OCI-LY1 (cell line): Measurements from ENCODE around the gene GMIP.

ENCODE experiments used
- CTCF ChIP-seq: fragments of 200-600 bp; sonication (generic), shearing (Covaris generic); IDR thresholded peaks from 2 replicates; pipeline ENCODE4 v1.5.1; 2017; ENCODE audit warnings: mild to moderate bottlenecking, antibody characterized with exemption, low read length, moderate library complexity, mixed read lengths
- EZH2 ChIP-seq: fragments of 200-600 bp; sonication (generic), shearing (Covaris generic); IDR thresholded peaks from 2 replicates; pipeline ENCODE4 v1.8.0; 2017; ENCODE audit warnings: borderline replicate concordance, mixed run types, mild to moderate bottlenecking, antibody characterized with exemption, low read length, moderate library complexity, mixed read lengths

- no peak for TF ChIP-seq CTCF
- TF ChIP-seq EZH2, result no peak
Measured at GRCh38 chr19:19597809-19598306, 45.6 kb downstream of the GMIP start.
